Activated naive CD4-positive, alpha-beta T cell treated with anti-CD3 and anti-CD28 coated beads for 36 hours (primary cell): ENCODE data around the gene MOSMO. TPM values are rescaled to one million over a fixed set of nuclear protein-coding genes. Genes with fewer than 3 reads are reported as not detected.
A peak's percentile ranks its signal among the peaks of the same experiment; 100 is the strongest.

Experiments used
- CTCF ChIA-PET: fragments of 350-600 bp; sonication (Branson Sonifier 250); formaldehyde crosslinking; loops from one replicate; lab custom pipeline; 2021; ENCODE audit warnings: antibody characterized with exemption; lab: Charles Lee
- DNase-seq: peaks from one replicate; pipeline ENCODE4 v3.0.0-alpha.2; 2020
- H3K27ac Mint-ChIP-seq: one replicate; pipeline ENCODE4 v1.8.0; 2021; ENCODE audit warnings: mild to moderate bottlenecking, mixed read lengths
- H3K27me3 Mint-ChIP-seq: one replicate; pipeline ENCODE4 v1.8.0; 2021; ENCODE audit warnings: low read depth, mixed read lengths
- H3K36me3 Mint-ChIP-seq: one replicate; pipeline ENCODE4 v1.8.0; 2021; ENCODE audit warnings: low read depth, mixed read lengths
- H3K4me1 Mint-ChIP-seq: one replicate; pipeline ENCODE4 v1.8.0; 2021; ENCODE audit warnings: low read depth, mixed read lengths
- H3K4me3 Mint-ChIP-seq: one replicate; pipeline ENCODE4 v1.8.0; 2021; ENCODE audit warnings: mild to moderate bottlenecking, moderate library complexity, mixed read lengths
- H3K9me3 Mint-ChIP-seq: one replicate; pipeline ENCODE4 v1.8.0; 2021; ENCODE audit warnings: mixed read lengths
- intact Hi-C: fragments of 100-400 bp; cut with micrococcal nuclease; formaldehyde crosslinking; loops from one replicate; pipeline ENCODE4 v1.15.1; 2023
- total RNA-seq, 2 experiments: library from RNA; stranded (reverse); gene quantifications; one replicate each; pipeline ENCODE4 v1.2.3, GENCODE V29; 2021

Gene MOSMO
- total RNA-seq, 2 experiments from 2014 or later = 6.5 to 6.7 TPM

DNA sequence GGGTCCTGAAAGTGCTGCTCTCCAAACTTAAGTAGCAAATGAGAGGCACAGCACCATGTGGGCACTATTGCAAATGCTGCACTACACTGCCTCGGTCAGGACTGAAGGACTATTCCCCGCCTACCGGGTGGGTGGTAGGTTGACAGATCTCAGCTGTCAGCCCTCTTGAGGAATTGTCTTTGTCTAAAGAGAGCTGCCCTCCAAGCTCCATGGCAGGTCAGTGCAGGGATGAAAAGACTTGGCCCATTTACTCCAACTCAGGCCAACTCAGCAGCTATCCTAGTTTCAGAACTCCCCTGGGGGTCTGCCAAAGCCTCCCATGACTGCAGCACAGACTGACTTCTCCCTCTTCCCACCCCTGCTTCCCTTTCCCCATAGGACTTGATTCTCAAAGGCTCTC, 3.6 kb upstream of the MOSMO start:
- DNase-seq = no peak
- Mint-ChIP-seq H3K9me3 (no peaks in the 10 kb centered on the region), H3K4me3 (no peak overlapping the region), H3K27me3 (no peaks in the 10 kb centered on the region), H3K4me1 (peaks cover 19% of the 10 kb centered on the region), H3K27ac (no peak overlapping the region), H3K36me3 (no peaks in the 10 kb centered on the region)
- CTCF ChIA-PET = interaction anchor here (1.2 to 17.2 kb wide), 3 partner anchors 74 to 184 kb away, joined by 3 to 308 read pairs (median 7); no protein-coding TSS in a partner anchor
- intact Hi-C loops = no loop called here

DNA sequence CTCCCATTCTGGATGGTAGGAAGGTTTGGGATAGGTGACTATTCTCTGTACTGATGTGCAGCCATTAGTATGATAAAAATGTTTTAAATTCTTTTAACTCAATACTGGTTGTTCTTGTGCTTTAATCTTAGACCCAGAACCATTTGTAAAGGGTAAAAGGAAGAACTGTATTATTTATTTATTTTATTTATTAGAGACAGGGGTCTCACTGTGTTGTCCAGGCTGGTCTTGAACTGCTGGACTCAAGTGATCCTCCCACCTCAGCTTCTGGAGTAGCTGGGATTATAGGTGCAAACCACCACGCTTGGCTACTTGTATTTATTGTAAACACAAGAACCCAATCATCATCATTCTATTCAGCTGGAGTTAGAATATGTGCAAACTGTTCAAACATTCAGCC, 2.2 kb upstream of the MOSMO start:
- Mint-ChIP-seq H3K27me3 (no peaks in the 10 kb centered on the region), H3K27ac (no peak overlapping the region), H3K4me1 (peaks cover 27% of the 10 kb centered on the region), H3K36me3 (no peaks in the 10 kb centered on the region), H3K9me3 (no peaks in the 10 kb centered on the region), H3K4me3 (no peak overlapping the region)
- intact Hi-C loops = loop anchor here (2.0 kb wide), 1 partner anchor 53 kb away; the partner anchor contains the start of gene UQCRC2
- DNase-seq = no peak
- CTCF ChIA-PET = interaction anchor here (2.1 to 17.2 kb wide), 3 partner anchors 72 to 183 kb away, joined by 7 to 308 read pairs (median 33); no protein-coding TSS in a partner anchor

DNA sequence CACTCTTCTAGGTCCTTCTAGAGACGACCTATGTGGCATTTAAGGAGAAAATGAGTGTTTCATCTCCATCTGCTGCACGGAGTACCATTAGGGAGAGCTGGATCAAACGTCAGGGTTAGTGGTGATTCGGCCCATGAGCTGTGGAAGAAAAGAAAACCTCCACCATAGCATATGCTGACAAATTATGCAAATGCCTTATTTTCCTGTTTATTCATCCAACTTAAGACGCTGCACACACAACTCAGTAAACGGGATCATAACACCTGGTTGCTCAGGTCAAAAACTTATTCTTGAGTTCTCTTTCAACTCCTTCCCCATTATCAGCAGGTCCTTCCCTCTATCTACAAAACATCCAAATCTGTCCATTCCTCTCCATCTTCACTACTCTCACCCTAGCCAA, 1.3 kb upstream of the MOSMO start:
- CTCF ChIA-PET = interaction anchor here (1.4 to 17.2 kb wide), 4 partner anchors 11 to 182 kb away, joined by 3 to 308 read pairs (median 20); no protein-coding TSS in a partner anchor
- Mint-ChIP-seq H3K27ac (no peak overlapping the region), H3K4me1 (peaks cover 30% of the 10 kb centered on the region), H3K4me3 (peak overlapping the region; percentile 82), H3K36me3 (no peaks in the 10 kb centered on the region), H3K27me3 (no peaks in the 10 kb centered on the region), H3K9me3 (no peaks in the 10 kb centered on the region)
- no peak for DNase-seq
- intact Hi-C loops = loop anchor here (2.0 kb wide), 1 partner anchor 54 kb away; the partner anchor contains the start of gene UQCRC2

DNA sequence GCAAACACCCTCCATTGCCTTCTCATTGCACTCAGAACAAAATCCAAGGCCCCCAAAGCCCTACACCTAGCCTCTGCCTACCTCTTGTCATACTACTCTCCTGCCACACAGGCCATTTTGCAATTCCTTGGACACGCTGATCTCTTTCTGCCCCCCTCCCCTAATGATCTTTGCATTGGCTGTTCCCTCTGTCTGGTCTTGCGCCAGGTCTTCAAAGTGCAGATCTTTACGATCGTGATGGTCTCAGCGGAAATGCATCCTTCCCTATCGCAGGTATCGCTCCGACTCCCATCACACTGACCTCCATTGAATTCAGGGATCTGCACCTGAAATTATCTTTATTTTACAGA, 777 bp upstream of the MOSMO start:
- no peak for DNase-seq
- Mint-ChIP-seq H3K36me3 (no peaks in the 10 kb centered on the region), H3K4me3 (peak overlapping the region; percentile 82), H3K9me3 (no peaks in the 10 kb centered on the region), H3K27me3 (no peaks in the 10 kb centered on the region), H3K4me1 (peaks cover 35% of the 10 kb centered on the region), H3K27ac (peak overlapping the region; percentile 73)
- intact Hi-C loops = loop anchor here (2.0 kb wide), 1 partner anchor 54 kb away; the partner anchor contains the start of gene UQCRC2
- CTCF ChIA-PET = interaction anchor here (1.4 to 17.2 kb wide), 5 partner anchors 9 to 182 kb away, joined by 3 to 308 read pairs (median 9); no protein-coding TSS in a partner anchor

DNA sequence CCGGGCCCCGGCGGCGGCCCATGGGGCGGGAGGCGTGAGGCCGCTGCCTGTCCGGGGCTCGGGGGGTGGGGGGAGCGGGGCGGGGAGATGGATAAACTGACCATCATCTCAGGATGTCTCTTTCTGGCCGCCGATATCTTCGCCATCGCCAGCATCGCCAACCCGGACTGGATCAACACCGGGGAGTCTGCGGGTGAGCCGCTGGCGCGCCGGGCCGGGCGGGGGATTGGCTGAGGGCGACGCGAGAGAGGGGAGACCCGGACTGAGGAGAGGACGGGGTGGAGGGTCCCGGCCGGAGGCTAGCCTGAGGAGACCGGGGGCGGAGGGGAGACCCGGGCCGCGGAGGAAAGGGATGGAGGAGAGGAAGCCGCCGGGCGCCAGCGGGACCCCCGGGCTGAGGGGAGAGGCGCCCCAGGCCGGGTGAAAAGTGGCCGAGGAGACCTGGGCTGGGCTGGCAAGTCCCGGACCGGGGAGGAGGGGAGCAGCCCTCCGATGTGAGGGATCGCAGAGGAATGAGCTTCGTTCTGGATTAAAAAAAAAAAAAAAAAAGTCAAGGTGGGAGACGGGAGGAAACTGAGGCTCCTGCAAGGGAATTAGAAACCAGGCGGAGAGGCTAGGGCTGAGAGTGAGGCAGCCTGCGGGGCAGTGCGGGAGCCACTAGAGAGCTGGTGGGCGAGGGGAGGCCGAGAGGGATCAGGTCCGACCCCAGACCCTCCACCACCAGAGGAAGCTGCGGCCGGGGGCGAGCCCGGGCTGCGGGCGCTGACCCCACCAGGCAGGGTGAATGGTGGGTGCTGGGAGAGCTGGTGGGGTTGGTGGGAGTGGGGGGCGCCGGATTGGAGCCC, 526 bp downstream of the MOSMO start:
- peak overlapping the region; percentile 56 for H3K27ac Mint-ChIP-seq
- H3K4me1 Mint-ChIP-seq = peaks cover 46% of the 10 kb centered on the region
- intact Hi-C loops = no loop called here

DNA sequence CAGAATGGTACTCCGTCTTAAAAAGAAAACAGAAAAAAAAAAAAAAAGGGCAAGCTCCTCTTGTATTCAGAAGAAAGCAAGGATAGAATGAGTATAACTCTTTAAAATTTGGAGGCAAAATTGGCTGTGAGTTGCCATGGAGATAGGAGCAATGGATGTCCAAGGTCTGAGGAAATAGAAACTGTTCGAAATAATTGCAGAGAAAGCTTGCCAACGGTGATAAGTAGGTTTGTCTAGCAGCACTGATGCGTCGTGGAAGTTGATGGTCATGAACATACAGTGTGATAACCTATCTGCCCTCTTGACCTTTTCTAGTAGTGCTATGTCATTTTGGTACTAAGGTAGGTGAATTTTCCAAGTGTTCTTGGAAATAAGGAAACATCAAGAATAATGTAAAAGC, 3.0 kb downstream of the MOSMO start:
- Mint-ChIP-seq H3K27me3 (no peaks in the 10 kb centered on the region), H3K9me3 (no peaks in the 10 kb centered on the region), H3K4me1 (peaks cover 59% of the 10 kb centered on the region), H3K36me3 (no peaks in the 10 kb centered on the region), H3K4me3 (no peak overlapping the region), H3K27ac (no peak overlapping the region)
- intact Hi-C loops = no loop called here
- CTCF ChIA-PET = interaction anchor here (0.6 to 17.2 kb wide), 4 partner anchors 9 to 88 kb away, joined by 3 to 308 read pairs (median 8); no protein-coding TSS in a partner anchor
- DNase-seq = no peak

More for the DNA sequence above, 526 bp downstream of the MOSMO start:
- peak; percentile 38 for DNase-seq
- no peaks in the 10 kb centered on the region for H3K36me3 Mint-ChIP-seq
- H3K4me3 Mint-ChIP-seq = peak overlapping the region; percentile 85
- H3K9me3 Mint-ChIP-seq = no peaks in the 10 kb centered on the region
- CTCF ChIA-PET = interaction anchor here (0.6 to 17.2 kb wide), 9 partner anchors 8 to 851 kb away, joined by 3 to 308 read pairs (median 6); no protein-coding TSS in a partner anchor
- no peaks in the 10 kb centered on the region for H3K27me3 Mint-ChIP-seq

DNA sequence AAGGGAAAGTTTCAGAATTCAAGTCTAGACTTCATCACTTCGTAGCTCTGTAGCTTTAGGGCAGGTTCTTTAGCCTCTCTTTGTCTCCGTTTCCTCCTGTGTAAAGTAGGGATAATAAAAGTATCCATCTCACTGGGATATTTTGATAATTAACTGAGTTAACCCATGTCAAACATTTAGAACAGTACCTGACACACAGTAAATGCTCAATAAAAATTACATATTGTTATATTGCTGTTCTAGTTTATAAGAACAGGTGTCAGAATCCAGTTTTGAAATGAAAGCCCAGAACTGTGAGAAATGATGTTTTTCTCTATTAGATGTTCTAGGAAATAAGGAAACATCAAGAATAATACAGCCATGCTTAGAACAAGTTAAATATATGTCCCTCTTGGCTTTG, 4.3 kb downstream of the MOSMO start:
- Mint-ChIP-seq H3K4me1 (peaks cover 66% of the 10 kb centered on the region), H3K27ac (no peak overlapping the region), H3K27me3 (no peaks in the 10 kb centered on the region), H3K9me3 (no peaks in the 10 kb centered on the region), H3K4me3 (no peak overlapping the region), H3K36me3 (no peaks in the 10 kb centered on the region)
- DNase-seq = no peak
- intact Hi-C loops = no loop called here
- CTCF ChIA-PET = interaction anchor here (1.3 to 17.2 kb wide), 3 partner anchors 10 to 176 kb away, joined by 4 to 308 read pairs (median 4); no protein-coding TSS in a partner anchor

DNA sequence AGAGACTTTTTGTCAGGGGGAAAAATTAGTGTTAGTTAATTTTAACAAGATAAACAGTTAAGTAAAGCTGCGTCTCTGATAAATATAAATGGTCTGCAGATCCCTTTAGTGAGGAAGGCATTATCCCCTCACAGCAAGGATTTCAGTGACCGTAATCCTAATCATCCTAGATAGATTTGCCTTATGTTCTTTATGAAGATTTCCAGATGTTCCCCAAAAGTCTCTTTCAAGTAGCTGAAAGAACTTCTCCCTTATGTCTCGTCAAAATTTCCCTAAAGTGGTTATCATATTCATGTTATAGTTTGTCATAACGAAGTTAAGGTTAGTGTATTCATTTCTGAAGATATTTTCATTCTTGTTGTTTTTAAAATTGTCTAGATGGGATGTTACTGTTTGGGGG, 5.6 kb downstream of the MOSMO start:
- Mint-ChIP-seq H3K27me3 (no peaks in the 10 kb centered on the region), H3K27ac (no peak overlapping the region), H3K4me1 (peaks cover 74% of the 10 kb centered on the region), H3K36me3 (no peaks in the 10 kb centered on the region), H3K9me3 (no peaks in the 10 kb centered on the region), H3K4me3 (no peak overlapping the region)
- CTCF ChIA-PET = interaction anchor here (1.7 to 4.4 kb wide), 2 partner anchors 64 to 175 kb away, joined by 4 to 18 read pairs; no protein-coding TSS in a partner anchor
- intact Hi-C loops = no loop called here
- no peak for DNase-seq

DNA sequence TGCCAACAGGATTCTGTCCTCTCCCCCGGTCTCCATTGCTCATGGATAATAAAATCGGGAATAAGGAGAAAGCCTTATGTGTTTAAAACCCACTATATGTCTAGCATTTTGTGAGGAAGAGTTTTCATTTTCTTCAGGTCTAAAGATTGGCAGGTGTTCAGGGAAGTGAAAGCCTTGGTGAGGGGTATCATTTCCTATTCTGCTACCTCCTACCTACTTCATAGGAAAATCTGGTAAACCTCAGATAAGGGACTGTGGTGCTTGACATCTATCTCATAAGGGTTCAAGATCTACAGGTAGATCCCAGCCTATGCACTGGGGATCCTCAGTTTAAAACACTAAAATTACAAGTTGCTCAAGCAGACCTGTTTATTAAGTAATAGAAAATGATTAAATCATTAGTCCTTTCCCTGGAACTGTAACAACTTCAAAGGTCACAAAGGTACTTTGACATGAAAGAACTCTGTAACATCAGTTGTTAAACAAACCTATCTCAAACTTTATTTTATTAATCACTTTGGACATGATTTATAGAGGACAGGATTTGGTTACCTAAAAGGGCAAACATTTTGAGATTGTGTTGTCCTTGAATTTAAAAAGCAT, 6.5 kb downstream of the MOSMO start:
- Mint-ChIP-seq H3K36me3 (no peaks in the 10 kb centered on the region), H3K27me3 (no peaks in the 10 kb centered on the region), H3K4me3 (no peak overlapping the region), H3K9me3 (no peaks in the 10 kb centered on the region), H3K4me1 (peaks cover 78% of the 10 kb centered on the region), H3K27ac (no peak overlapping the region)
- CTCF ChIA-PET = interaction anchor here (1.2 to 4.4 kb wide), 2 partner anchors 64 to 174 kb away, joined by 5 to 18 read pairs; no protein-coding TSS in a partner anchor
- intact Hi-C loops = no loop called here
- no peak for DNase-seq

DNA sequence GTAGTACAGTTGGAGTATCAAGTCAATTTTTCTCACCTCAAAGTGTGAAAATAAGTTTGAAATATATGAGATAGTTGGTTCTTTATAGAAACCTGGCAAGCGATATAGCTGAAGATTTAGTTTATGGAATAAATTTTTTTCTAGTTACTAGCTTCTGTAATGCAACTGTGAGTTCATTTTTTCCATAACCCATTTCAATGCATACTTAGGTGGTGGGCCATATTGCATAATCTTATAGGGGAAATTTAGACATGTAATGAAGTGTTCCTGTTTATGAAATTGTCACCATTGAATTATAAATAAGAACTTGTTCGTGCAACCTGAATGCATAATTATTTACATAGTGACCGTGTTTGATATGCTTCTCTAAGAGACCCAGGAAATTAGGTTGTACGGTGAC, 9.0 kb downstream of the MOSMO start:
- H3K4me3 Mint-ChIP-seq = no peak overlapping the region
- H3K4me1 Mint-ChIP-seq = peaks cover 63% of the 10 kb centered on the region
- H3K27me3 Mint-ChIP-seq = no peaks in the 10 kb centered on the region
- H3K36me3 Mint-ChIP-seq = no peaks in the 10 kb centered on the region
- H3K27ac Mint-ChIP-seq = no peak overlapping the region
- intact Hi-C loops = no loop called here
- no peak for DNase-seq
- CTCF ChIA-PET = interaction anchor here (0.7 to 4.4 kb wide), 7 partner anchors 10 to 284 kb away, joined by 3 to 18 read pairs (median 3); no protein-coding TSS in a partner anchor
- H3K9me3 Mint-ChIP-seq = no peaks in the 10 kb centered on the region

DNA sequence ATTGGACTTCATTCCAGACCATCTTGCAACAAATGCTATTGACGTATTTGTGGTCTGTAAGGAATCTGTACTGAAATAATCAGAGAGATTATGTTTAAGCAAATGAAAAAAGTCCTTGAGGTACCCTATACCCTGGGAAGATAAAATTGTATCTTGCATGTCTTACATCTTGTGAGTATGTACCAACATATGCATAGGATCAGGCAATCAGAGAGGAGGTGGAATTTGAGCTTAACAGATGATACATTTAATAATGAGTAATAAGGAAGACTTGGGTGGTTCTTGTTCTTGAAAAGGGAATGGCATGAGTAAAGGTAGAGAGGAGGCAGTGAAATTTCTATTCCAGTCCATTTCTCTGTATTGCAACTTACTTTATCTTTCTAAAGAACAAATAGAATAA, 10.6 kb downstream of the MOSMO start:
- no peak overlapping the region for H3K27ac Mint-ChIP-seq

DNA sequence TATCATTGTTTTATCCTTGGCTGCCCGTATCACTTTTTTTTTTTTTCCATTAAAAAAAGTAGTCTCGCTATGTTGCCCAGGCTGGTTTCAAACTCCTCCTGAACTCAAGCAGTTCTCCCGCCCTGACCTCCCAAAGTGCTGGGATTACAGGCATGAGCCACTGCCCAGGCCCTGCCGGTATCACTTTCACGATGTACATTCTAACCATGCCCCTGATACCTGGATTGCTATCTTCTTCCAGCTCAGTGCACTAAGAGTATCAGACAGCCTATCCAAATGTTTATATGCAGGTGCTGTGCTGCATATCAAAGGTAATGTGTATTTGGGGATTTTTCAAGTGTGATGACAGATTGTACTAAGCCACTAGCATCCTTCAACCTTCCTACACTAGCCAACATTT, 14.2 kb downstream of the MOSMO start:
- peaks cover 1% of the 10 kb centered on the region for H3K36me3 Mint-ChIP-seq
- DNase-seq = no peak
- peaks cover 38% of the 10 kb centered on the region for H3K4me1 Mint-ChIP-seq
- intact Hi-C loops = no loop called here
- no peaks in the 10 kb centered on the region for H3K27me3 Mint-ChIP-seq
- CTCF ChIA-PET = no interaction called here
- no peak overlapping the region for H3K4me3 Mint-ChIP-seq
- H3K9me3 Mint-ChIP-seq = no peaks in the 10 kb centered on the region
- no peak overlapping the region for H3K27ac Mint-ChIP-seq

More for the DNA sequence above, 10.6 kb downstream of the MOSMO start:
- DNase-seq = no peak
- intact Hi-C loops = no loop called here
- CTCF ChIA-PET = interaction anchor here (0.6 to 1.5 kb wide), 2 partner anchors 59 to 81 kb away, joined by 5 read pairs; no protein-coding TSS in a partner anchor
- H3K4me1 Mint-ChIP-seq = peaks cover 55% of the 10 kb centered on the region
- no peak overlapping the region for H3K4me3 Mint-ChIP-seq
- H3K9me3 Mint-ChIP-seq = no peaks in the 10 kb centered on the region
- no peaks in the 10 kb centered on the region for H3K36me3 Mint-ChIP-seq
- no peaks in the 10 kb centered on the region for H3K27me3 Mint-ChIP-seq
